HG03139 (cell line): ENCODE data around the gene MACROD2.
"Not testable (repeated sequence)": the region's sequence is repeated elsewhere in the genome, so short reads cannot be mapped to it uniquely, and the experiment has no call there.

Experiments
- ATAC-seq: cut with Tn5 transposase; IDR thresholded peaks from one replicate; pipeline ENCODE4 v1.9.1; 2021; ENCODE audit not compliant: unreplicated experiment

MACROD2 gene

DNA sequence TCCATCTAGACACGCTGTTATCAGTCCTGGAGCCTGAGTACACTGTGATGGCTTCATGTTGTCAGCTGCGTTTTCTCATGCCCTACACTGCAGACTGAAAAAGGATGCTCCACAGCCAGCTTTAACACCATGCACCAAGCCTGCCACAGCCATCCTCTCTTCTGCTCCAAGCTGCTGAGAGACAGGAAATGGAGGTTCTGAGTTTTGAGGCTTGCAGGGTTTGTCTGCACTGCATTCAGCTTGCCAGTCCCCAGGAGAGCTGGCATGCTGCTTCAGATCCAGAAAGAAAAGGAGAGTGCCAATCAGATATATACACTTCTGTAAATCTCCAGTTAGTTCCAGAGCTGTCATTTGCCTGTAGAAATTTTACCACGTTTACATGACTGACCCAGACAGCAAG is 892.8 kb downstream of the MACROD2 start:
- no peak for ATAC-seq

DNA sequence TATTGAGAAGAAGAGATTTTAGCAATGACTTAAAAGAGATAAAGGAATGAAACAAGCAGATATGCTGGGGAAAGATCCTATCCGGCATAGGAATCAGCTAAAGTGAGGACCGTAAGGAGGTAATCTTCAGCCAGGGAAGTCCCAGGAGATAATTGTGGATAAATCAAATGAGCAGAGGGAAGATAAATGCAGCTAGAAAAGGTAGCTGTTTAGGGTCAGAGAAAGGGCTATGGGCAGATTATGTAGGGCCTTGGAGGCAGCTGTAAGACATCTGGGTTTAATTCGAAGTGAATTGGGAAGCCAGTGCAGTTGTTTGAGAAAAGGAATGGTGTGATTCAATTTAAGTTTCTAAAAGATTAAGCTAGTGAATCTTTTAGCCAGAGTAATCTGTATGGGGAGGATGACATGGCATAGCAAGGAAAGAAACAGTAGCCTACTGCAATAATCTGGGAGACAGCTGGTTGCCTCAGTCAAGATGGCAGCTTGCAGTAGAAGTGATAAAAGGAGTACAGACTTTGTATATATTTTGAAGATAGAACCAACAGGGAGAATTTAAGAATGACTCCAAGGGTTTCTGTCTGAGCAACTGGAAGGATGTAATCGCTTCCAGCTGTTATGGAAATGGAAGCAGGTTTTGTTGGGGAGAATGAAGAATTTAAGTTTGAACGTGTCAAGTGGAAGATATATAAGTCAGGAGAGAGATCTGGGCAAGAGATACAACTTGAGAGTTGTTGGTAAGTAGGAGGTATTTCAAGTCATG is 894.4 kb downstream of the MACROD2 start:
- no peak for ATAC-seq

DNA sequence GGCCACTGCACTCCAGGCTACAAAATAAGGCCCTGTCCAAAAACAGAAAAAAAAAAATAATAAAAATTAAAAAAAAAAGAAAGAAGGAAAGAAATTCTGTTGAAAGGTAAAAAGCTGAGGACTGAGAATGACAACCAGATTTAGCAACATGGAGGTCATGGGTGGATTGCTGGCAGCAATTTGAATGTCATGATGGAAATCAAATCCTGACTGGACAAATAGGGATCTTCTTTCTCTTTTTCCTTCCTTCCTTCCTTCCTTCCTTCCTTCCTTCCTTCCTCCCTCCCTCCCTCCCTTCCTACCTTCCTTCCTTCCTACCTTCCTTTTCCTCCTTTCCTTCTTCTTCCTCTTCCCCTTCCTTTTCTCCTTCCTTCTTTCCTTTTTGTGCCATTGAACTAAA is 895.4 kb downstream of the MACROD2 start:
- no peak for ATAC-seq

DNA sequence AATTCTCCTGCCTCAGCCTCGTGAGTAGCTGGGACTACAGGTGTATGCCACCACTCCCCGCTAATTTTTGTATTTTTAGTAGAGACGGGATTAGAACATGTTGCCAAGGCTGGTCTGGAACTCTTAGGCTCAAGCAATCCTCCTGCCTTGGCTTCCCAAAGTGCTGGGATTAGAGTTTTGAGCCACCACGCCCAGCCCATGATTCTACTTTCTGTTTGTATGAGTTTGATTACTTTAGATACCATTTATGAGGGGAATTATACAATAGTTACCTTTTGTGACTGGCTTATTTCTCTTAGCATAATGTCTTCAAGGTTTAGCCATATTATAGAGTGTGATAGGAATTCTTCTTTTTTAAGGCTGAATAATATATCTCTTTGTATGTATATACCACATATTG is 897.5 kb downstream of the MACROD2 start:
- ATAC-seq: no peak

DNA sequence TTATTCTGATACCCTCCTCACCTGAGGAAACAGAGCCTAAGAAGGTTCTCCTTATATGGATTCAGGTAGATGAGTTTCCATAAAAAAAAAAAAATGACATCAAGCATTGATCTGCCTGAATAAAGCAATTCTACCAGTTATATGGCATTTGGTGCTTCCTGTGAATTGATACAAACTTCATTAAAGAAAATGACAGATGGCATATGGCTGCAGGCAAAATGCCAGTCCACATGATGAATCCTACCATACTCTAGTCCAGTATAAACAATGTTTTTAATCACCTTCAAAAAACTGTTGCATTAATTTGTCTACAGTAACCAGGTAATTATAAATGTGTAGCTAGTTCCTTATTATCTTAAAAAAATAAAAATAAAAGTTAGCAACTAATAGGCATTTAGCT is 901.3 kb downstream of the MACROD2 start:
- ATAC-seq: no peak

DNA sequence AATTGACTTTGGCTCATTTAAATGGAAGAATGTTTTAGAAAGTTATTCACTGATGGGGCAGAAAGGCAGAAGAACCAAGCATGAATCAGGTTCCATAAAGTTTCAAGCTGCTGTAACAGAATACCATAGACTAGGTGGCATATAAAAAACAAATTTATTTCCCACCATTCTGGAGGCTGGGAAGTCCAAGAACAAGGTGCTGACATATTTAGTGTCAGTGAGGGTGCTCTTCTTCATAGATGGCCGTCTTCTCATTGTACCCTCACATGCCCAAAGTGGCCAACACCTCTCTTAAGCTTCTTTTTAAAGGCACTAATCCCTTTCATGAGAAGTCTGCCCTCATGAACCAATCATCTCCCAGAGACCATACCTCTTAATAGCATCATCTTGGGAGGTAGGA is 902.3 kb downstream of the MACROD2 start:
- no peak for ATAC-seq

DNA sequence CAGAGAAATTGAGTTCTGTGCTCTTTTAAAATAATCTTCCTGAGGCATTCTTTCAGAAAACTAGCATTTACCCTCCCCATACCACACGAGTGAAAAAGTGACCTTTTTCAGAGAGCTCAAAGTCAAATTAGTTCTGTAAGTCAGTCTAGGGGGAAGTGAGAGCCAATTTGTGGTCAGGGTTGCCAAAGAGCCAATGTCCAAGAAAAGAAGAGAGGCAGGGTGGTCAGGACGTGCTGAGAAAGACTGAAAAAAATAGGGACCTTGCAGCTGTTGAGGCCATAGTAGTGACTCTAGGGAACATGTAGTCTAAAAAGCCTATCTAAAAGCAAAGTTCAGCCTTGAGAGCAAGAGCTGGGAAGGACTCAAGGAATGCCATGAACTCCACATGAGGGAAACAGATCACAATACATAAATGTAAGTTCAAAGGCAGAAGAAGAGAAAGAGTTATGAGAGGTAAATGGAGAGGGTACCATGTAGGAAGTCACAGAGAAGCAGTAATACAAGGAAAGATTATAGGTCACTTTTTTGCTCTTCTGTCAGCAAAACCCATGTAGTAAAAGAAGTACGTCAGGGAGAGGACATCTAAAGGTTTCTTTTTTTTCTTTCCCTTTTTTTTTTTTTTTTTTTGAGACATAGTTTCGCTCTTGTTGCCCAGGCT is 907.2 kb downstream of the MACROD2 start:
- peak; percentile 91 for ATAC-seq

DNA sequence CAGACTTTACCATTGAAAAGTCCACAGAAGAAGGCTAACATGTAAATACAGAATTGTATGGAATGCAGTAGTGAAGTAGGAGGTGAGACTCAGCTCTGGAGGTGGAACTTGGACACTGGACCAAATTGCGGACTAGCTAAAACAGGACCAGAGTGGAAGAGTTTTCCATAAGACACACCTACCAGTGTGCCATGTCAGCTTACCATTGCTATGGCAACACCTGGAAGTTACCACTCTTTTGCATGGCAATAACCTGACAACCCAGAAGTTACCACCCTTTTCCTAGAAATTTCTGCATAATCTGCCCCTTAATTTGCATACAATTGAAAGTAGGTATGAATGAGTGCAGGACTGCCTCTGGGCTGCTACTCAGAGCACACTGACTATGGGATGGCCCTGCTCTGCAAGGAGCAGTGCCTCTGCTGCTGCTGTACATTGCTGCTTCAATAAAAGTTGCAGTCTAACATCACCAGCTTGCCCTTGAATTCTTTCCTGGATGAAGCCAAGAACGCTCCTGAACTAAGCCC is 911.7 kb downstream of the MACROD2 start:
- no peak for ATAC-seq

DNA sequence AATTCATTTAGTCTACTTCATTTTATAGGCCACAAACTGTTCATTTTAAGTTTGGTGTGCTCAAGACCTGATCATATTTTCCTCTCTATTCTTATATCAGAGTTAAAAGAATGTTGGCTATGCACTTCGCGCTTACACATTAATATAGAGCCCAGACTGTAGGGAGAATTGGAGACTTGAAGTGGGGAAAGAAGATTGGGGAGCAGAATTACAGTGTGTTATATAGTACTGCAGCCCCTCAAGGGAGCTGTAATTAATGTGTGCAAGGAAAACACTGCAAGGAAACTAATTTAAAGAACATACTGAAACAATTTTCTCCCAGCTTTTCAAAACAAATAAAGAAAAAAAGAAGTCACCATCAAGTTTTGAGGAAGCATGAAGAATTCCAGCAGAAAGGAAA is 914.8 kb downstream of the MACROD2 start:
- no peak for ATAC-seq

DNA sequence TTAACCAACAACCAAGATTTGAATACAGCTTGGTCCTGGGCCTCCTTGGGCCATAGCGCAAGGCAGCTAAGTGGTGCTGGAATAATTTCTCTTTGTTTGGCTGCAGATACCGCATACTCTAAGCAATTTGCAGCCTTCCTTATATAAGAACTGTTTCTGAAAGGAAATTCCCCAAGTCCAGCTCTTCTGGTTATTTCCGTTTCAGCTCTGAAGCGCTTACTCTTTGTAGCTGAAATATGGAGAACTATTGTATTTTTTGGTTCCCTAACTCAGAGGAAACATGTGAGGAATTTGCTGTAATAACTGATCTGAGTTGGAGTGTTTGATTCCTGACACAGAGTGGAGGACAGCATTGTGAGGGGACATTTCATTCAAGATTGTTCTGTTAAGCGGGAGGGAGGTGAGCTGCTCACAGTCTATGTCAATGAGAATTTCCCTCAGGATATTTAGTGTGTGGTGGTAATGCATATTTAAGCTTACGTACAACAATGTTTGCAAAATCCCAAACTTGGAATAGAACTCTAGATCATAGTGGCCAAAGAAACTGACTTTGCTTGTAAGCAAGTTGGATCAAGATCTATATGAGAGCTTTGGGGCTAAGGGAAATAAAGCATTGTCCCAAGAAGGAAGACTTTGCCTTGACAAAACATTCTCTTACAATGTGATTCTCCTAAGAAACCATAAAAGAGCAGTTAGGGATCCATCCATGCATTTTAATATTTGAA is 918.7 kb downstream of the MACROD2 start:
- ATAC-seq: no peak

DNA sequence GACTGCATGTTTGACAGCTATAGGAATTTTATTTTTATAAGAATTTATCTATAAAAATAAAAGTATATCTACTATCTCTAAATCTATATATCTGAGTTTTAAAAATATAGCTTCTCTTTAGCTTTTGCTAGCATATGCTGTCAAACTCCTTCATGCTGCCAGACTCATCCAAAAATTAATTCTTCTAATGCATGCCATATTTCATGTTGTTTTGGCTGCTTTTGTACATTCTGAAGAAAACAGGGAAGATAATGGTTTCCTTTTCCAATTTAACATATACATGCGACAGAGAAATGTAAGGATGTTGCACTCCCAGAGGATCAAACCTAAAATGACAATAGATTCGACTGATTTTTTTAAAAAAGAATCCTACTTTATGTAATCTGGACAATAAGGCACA is 919.3 kb downstream of the MACROD2 start:
- no peak for ATAC-seq

DNA sequence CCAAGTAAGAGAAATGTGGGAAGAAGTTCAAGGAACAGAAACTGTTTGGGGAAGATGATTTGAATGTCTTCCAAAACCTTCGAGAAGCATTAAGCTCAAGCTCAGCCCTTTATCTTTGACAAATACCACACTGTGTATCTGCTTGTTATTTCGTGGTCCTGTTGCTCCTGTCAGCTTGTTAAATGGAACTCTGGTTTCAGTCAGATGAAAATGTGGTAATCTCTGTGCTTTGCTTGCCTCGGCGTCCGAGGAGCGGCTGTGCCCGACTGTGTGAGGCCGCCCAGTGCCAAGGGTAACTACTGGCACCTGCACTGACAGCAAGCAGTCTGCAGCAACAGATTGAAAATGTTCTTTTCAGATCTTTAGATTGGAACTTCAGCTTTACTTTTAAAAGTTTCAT is 920.0 kb downstream of the MACROD2 start:
- no peak for ATAC-seq

DNA sequence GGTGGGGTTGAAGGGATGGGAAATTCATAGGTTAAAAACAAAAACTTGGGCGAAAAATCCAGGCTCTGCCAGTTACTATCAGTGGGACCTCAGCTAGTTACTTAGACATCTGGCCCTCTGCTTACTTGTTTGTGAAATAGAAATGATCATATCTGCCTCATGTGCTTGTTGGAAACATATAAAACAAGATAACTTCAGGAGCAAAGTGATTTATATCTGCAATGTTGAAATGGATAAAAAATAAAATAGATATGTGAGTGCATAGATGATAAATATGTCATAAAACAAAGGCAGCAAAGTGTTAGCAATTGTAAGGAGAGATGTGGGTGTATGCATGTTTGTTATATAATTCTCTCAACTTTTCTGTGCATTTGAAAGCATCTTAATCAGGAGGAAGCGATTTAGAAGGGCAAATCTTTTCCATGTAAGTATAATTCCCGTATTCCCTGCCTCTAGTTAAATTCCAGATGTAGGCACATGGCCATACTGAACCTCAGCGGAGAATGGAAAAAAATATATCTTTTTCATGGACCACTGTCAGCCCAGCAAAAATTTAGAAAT is 921.1 kb downstream of the MACROD2 start:
- ATAC-seq: no peak

DNA sequence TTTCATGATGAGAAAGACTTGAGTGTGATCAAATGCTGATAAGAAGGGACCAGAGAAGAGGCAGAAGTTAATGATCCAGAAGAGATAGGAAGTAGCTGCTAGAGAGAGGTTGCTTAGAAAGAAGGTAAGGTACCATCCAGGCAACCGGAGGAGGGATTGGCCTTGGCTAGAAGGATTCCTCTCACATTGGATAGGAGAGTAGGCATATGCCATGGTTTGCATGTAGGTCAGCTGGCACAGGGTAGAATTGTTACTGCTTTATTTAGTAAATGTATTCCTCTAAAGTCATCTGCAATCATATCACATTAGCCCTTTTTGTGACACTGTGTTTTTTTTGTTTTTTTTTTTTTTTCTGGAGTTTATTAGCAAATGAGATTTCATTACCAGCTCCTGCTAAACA is 923.0 kb downstream of the MACROD2 start:
- ATAC-seq: no peak

DNA sequence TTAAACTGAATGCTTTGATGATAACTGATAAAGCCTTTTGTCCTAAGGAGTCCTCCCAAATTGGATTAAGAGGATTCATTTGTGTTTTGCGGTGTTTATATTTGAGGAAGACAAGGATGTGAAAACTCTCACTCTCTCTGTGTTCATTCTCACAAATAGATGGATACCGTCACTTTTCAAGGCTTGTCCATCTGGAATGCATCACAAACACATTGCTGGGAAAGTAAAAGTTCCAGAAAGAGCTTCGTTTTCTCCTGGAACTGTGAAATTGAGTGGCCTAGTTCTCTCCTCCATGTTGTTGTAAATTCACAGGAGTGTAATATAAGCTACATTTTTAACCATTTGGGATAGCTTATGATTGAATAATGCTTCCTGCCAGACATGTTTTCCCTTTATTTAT is 923.7 kb downstream of the MACROD2 start:
- ATAC-seq: no peak

DNA sequence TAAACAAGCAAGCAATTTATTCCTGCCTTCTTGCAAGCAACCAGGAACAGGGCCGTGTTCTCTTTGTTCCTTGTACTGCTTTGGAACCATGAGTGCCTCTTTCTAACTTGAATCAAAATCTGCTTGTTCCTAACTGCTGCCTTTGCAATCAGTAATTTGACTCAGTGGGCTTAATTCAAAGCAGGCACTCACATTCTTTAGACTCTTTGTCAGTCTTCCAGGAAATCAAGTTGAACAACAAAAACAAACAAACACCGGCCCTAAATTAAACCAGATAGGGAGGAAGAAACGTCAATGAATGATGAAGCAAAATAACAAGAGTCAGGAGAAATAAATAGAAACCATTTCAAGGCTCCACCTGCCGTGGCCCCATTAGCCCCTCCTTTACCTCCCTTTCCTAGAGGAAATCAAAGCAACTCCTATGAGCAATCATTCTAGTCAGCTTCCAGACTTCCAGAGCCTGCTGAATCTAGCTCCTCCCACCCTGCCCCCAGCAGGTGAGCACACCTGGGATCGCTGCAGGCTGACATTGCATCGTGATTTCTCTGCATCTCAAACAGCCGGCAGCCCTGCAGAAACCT is 924.3 kb downstream of the MACROD2 start:
- no peak for ATAC-seq

DNA sequence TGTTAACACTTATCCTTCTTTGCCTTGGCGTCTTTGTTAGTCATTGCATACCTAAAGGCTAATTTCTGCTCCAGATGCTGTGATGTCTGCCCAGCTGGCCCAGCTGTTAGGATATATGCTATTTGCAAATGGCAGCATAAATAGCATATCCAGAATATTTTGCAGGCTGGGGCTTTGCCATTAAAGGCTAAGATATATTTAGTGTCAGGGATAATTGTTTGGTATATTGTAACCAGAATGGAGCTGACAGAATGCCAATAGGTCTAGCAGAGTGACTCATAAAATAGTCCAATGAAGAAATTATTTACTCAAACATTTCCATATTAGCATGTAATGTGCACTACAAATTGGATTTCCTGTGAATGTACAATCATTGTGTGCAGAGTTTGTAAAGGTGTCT is 926.2 kb downstream of the MACROD2 start:
- ATAC-seq: no peak

DNA sequence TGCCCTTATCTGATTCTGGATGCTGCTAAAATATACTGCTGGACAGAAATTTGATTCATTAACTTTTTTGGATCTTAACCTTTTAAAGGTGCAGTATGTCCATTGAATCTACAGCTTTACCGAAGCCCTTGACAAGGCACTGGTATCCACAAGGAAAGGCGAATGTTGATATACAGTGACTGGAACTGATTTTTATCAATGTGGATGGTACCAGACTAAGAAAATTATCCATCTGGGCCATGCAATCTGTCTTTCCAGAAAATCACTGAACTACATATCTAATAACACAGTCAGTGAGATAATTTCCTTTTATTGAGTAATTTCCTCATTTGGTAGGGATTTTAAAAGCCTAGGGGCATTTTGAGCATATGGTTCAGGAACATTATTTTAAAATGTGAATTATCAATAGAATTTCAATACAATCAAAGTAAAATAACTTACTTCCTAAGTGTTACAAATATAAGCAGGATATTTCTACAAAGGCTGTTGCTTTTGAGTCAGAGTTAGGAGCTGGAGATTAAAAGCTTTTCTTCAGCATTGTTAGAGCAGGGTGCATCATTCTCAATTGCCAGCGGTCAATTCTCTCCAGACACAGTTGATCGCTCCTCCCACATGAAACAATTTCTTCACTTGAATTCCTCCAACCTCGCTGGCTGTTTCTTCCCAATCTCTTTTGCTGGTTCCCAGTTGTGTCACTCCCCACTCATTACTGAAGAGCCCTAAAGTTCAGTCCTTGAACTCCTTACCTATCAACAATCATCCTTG is 927.4 kb downstream of the MACROD2 start:
- no peak for ATAC-seq

DNA sequence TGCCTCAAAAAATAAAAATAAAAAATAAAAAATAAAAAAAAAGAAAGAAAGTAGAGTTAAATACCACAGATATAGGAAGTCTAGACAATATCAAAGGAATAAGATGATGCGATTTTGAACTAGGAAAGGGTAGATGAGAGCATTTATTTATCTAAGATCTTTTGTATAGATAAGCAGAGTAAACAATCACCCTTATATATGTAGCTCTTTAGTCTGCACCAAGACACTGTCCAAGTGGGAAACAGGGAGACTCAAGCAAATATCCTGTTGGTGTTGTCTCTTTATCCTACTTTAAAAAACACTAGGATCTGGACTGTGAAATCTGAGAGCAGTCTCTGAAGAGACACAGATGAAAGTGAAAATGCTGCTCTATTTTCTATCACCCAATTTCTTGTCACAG is 929.1 kb downstream of the MACROD2 start:
- ATAC-seq: no peak

DNA sequence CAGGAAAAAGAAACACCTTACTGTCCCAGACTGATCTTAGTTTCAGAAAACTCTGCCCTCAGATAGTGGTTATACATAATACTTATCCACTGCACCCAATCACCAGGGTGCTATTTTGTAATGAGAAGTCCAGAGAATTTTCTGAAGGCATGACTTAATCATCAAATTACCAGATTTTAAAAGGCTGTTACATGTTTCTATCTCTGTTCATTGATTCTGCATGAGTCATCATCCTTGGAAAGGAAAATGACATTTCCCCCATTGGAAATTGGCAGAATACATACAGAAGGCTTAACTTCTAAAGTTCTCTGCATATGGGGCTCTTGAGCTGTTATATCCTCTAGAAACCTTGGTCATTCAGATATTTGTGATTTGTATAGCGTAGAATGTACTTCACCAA is 930.0 kb downstream of the MACROD2 start:
- no peak for ATAC-seq

DNA sequence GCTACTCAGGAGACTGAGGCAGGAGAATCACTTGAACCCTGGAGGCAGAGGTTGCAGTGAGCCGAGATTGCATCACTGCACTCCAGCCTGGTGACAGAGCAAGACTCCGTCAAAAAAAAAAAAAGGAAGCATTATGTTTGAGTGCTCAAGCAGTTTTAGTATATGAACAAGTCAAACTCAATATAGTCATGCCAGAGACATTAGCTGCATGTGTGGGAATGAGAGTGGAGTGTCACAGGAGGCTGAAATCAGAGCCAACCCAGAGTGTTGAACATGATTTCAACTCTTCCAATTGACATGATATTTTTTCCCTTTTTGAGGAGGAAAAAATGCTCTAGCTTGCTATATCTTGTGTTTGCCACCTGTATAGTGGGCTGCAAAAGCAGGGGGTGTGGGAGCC is 931.1 kb downstream of the MACROD2 start:
- ATAC-seq: not testable (repeated sequence)
